Liver (tissue), 9 donors: Measurements from ENCODE around the gene LRRFIP2. TPM values are rescaled to one million over a fixed set of nuclear protein-coding genes. Genes with fewer than 3 reads are reported as not detected.

Experiments used
- DNase-seq: peaks from one replicate; pipeline ENCODE4 v3.0.0-alpha.2; 2017; ENCODE audit warnings: low spot score
- H3K27ac ChIP-seq, 2 donors: one replicate each; pipeline ENCODE4 v1.7.0; 2013; ENCODE audit warnings: inconsistent platforms in 2 of 2, low read length in 2 of 2, control low read depth in 1 of 2, low read depth in 1 of 2, mild to moderate bottlenecking in 1 of 2
- H3K27me3 ChIP-seq, 4 donors: one replicate each; pipeline versions ENCODE4 v1.6.1 to v1.7.0; 2013; ENCODE audit warnings: low read length in 3 of 4, inconsistent platforms in 1 of 4, mild to moderate bottlenecking in 1 of 4, moderate library complexity in 1 of 4; ENCODE audit not compliant: control insufficient read depth in 4 of 4, insufficient read depth in 4 of 4
- H3K36me3 ChIP-seq, 4 donors: one replicate each; pipeline versions ENCODE4 v1.6.1 to v1.7.0; 2013; ENCODE audit warnings: low read length in 3 of 4, mild to moderate bottlenecking in 3 of 4, low read depth in 1 of 4, moderate library complexity in 1 of 4; ENCODE audit not compliant: control insufficient read depth in 4 of 4, insufficient read depth in 3 of 4
- H3K4me1 ChIP-seq, 4 donors: one replicate each; pipeline versions ENCODE4 v1.6.1 to v1.7.0; 2013; ENCODE audit warnings: low read length in 3 of 4, mild to moderate bottlenecking in 3 of 4, moderate library complexity in 1 of 4; ENCODE audit not compliant: control insufficient read depth in 4 of 4, insufficient read depth in 4 of 4
- H3K4me3 ChIP-seq, 3 donors: one replicate each; pipeline versions ENCODE4 v1.6.1 to v1.7.0; 2013; ENCODE audit warnings: low read length in 3 of 3, control low read depth in 1 of 3, low read depth in 1 of 3, mild to moderate bottlenecking in 1 of 3
- H3K9ac ChIP-seq, 2 donors: one replicate each; pipeline ENCODE4 v1.7.0; 2013; ENCODE audit warnings: low read length in 2 of 2, mild to moderate bottlenecking in 2 of 2, moderate library complexity in 2 of 2, control low read depth in 1 of 2, low read depth in 1 of 2
- H3K9me3 ChIP-seq, 4 donors: one replicate each; pipeline versions ENCODE4 v1.6.1 to v1.7.0; 2013; ENCODE audit warnings: low read length in 3 of 4; ENCODE audit not compliant: control insufficient read depth in 4 of 4
- EGR1 ChIP-seq, 2 donors: IDR thresholded peaks; 2 replicates each; pipeline ENCODE4 v1.6.1; 2016 to 2018; ENCODE audit warnings: antibody characterized with exemption in 2 of 2, low read depth in 2 of 2
- FOXA1 ChIP-seq: IDR thresholded peaks from 2 replicates; pipeline ENCODE4 v1.6.1; 2016; ENCODE audit warnings: antibody characterized with exemption
- FOXA2 ChIP-seq: IDR thresholded peaks from 2 replicates; pipeline ENCODE4 v1.6.1; 2016; ENCODE audit warnings: antibody characterized with exemption
- GABPA ChIP-seq, 2 donors: IDR thresholded peaks in 1 of 2; conservative IDR thresholded peaks in 1 of 2; 2 replicates each; pipeline ENCODE4 v1.6.1; 2016; ENCODE audit warnings: antibody characterized with exemption in 2 of 2, mild to moderate bottlenecking in 1 of 2, moderate library complexity in 1 of 2
- HNF4A ChIP-seq, 2 donors: conservative IDR thresholded peaks; 2 replicates each; pipeline ENCODE4 v1.6.1; 2016; ENCODE audit warnings: antibody characterized with exemption in 2 of 2, mild to moderate bottlenecking in 2 of 2
- RXRA ChIP-seq, 2 donors: IDR thresholded peaks; 2 replicates each; pipeline ENCODE4 v1.6.1; 2017 to 2018; ENCODE audit warnings: antibody characterized with exemption in 2 of 2, mild to moderate bottlenecking in 1 of 2
- SP1 ChIP-seq: IDR thresholded peaks from 2 replicates; pipeline ENCODE4 v1.6.1; 2018; ENCODE audit warnings: antibody characterized with exemption, mild to moderate bottlenecking
- TAF1 ChIP-seq: conservative IDR thresholded peaks from 2 replicates; pipeline ENCODE4 v1.6.1; 2016; ENCODE audit warnings: antibody characterized with exemption, mild to moderate bottlenecking
- YY1 ChIP-seq: IDR thresholded peaks from 2 replicates; pipeline ENCODE4 v1.6.1; 2016; ENCODE audit warnings: antibody characterized with exemption, mild to moderate bottlenecking
- WGBS: extraction: QIAGEN DNeasy Blood & Tissue Kit; methylation state at CpG from one replicate; pipeline ENCODE4 v1.1.7; 2013; 5-methylcytosine and 5-hydroxymethylcytosine counted together
- polyA plus RNA-seq, 2 donors: library from polyadenylated mRNA; stranded (reverse) in 1 of 2; unstranded in 1 of 2; fragments of 200-250 nt in 1 of 2; fragments of >200 nt in 1 of 2; fragmentation: Nextera tagmentation in 1 of 2; extraction: Ambion mirVana in 1 of 2; gene quantifications; one replicate each; pipeline versions ENCODE4 v1.2.1 to v1.2.3, GENCODE V29; 2013 to 2015
- total RNA-seq, 2 donors: library from RNA; depleted of rRNA; stranded (reverse); fragments of >200 nt; gene quantifications; one replicate each; pipeline ENCODE4 v1.2.3, GENCODE V29; 2014
- TF ChIP-seq, protein P1 (sequence below): IDR thresholded peaks from 2 replicates; pipeline ENCODE4 v1.6.1; 2016; ENCODE audit warnings: antibody characterized with exemption
- TF ChIP-seq, protein P2 (sequence below): IDR thresholded peaks from 2 replicates; pipeline ENCODE4 v1.6.1; 2016; ENCODE audit warnings: antibody characterized with exemption, mild to moderate bottlenecking
- TF ChIP-seq, protein P3 (sequence below): IDR thresholded peaks from 2 replicates; pipeline ENCODE4 v1.6.1; 2016; ENCODE audit warnings: antibody characterized with exemption
- donor health status: healthy.
- donor health status: healthy.
- donor health status: healthy.
- donor health status: healthy.
- donor health status: healthy.

LRRFIP2 gene
- total and polyA plus RNA-seq, 4 donors, result 22.6 to 56.9 (median 39.8) TPM

DNA sequence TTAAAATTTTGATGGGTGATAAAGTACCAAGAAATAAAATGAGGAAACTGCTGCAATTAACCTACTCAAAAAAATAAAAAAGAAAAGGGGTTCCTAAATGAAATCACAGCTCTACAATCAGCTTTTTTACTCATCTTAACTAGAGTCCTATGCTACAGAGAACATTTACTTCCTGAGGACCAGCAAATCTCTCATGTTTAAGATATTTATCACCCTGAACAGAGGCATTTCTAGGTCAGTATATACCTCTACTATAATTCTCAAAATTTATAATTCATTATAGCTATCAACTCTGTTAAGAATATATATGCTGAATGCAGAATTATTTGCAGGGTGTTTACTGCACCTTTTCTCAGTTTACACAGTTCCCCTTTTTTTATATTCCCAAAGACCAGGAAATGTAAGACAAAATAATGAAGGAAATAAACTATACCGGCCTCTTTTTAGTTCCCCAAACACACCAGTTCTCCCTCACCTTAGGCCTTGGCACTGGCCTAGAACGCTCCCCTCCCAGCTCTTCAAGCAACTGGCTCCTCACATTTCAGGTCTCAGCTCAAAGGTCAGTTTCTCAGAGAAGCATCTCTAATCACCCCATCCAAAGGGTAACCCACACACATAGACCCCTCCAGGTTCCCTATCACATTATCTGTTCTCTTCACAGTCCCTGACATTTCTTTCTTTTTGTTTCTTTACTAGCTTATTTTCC lies 71.1 kb downstream of the LRRFIP2 start:
- Histone ChIP-seq H3K27ac (no peak overlapping the region), H3K36me3 (peaks cover 0 to 4% (median under 1%) of the 10 kb centered on the region in 4 donors), H3K27me3 (no peaks in the 10 kb centered on the region), H3K9me3 (no peaks in the 10 kb centered on the region), H3K4me1 (peaks cover 0 to 7% (median under 1%) of the 10 kb centered on the region in 4 donors), H3K4me3 (no peak overlapping the region), H3K9ac (no peak overlapping the region)
- 54% methylated on average over 2 of the region's 2 CpGs for WGBS
- TF ChIP-seq RXRA (IDR thresholded peaks at IDR 0.05) (no peak), TAF1 (no peak), HNF4A (conservative IDR thresholded peaks at IDR 0.05) (no peak), FOXA1 (no peak), EGR1 (IDR thresholded peaks at IDR 0.05; ENCODE audit: low read depth in 2 of 2) (no peak), YY1 (no peak), SP1 (no peak), FOXA2 (no peak)
- TF ChIP-seq, protein P1, sequence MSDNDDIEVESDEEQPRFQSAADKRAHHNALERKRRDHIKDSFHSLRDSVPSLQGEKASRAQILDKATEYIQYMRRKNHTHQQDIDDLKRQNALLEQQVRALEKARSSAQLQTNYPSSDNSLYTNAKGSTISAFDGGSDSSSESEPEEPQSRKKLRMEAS, result no peak
- TF ChIP-seq, protein P2, sequence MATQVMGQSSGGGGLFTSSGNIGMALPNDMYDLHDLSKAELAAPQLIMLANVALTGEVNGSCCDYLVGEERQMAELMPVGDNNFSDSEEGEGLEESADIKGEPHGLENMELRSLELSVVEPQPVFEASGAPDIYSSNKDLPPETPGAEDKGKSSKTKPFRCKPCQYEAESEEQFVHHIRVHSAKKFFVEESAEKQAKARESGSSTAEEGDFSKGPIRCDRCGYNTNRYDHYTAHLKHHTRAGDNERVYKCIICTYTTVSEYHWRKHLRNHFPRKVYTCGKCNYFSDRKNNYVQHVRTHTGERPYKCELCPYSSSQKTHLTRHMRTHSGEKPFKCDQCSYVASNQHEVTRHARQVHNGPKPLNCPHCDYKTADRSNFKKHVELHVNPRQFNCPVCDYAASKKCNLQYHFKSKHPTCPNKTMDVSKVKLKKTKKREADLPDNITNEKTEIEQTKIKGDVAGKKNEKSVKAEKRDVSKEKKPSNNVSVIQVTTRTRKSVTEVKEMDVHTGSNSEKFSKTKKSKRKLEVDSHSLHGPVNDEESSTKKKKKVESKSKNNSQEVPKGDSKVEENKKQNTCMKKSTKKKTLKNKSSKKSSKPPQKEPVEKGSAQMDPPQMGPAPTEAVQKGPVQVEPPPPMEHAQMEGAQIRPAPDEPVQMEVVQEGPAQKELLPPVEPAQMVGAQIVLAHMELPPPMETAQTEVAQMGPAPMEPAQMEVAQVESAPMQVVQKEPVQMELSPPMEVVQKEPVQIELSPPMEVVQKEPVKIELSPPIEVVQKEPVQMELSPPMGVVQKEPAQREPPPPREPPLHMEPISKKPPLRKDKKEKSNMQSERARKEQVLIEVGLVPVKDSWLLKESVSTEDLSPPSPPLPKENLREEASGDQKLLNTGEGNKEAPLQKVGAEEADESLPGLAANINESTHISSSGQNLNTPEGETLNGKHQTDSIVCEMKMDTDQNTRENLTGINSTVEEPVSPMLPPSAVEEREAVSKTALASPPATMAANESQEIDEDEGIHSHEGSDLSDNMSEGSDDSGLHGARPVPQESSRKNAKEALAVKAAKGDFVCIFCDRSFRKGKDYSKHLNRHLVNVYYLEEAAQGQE, result no peak
- no peak for DNase-seq

DNA sequence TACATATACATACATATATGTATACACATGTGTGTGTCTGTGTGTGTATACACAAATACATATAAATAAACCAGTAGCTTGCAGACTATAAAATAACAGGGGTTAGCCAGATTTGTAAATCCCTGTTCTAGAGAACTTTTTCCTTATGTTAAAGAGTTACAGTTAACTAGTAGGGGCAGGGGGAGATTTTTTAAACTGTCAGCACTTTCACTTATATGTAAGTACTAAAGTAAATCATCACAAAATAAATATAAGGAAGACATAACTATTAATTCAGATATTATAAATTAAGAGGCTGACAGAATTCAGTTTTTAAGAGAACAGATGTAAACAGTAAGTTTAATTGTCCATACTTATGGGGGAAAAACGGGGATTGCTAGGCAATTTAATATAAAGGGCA lies 74.0 kb downstream of the LRRFIP2 start:
- WGBS, result 86% methylated on average over 1 of the region's 1 CpG
- DNase-seq, result no peak
- H3K36me3 ChIP-seq, result no peaks in the 10 kb centered on the region
- TF ChIP-seq EGR1 (IDR thresholded peaks at IDR 0.05; ENCODE audit: low read depth in 2 of 2) (no peak), GABPA (IDR thresholded peaks at IDR 0.05 in 1 of 2, conservative IDR thresholded peaks at IDR 0.05 in 1 of 2) (no peak), SP1 (no peak)
- H3K4me3 ChIP-seq, result no peak overlapping the region
- no peak overlapping the region for H3K9ac ChIP-seq
- H3K4me1 ChIP-seq, result peaks cover 4 to 11% (median 6%) of the 10 kb centered on the region in 4 donors
- H3K27me3 ChIP-seq, result no peaks in the 10 kb centered on the region
- H3K9me3 ChIP-seq, result no peaks in the 10 kb centered on the region
- no peak overlapping the region for H3K27ac ChIP-seq

DNA sequence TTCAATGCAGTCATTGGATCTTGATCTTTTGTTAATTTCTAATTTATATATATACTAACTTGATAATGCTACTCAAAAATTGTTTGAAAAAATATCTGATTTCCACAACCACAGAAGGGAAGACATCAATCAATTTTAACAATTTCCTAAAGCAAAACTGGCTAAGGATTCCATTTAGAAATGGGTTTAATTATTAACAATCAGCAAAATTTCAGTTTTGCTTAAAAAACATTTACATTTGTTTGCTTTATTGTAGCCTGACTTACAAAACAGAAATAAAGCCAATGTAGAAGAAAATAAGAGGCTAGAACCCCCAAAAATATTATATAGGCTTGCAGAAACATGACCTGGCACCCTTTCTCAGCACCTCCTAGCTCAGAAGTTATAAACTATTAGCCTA lies 74.9 kb downstream of the LRRFIP2 start:
- no peaks in the 10 kb centered on the region for H3K9me3 ChIP-seq
- H3K4me3 ChIP-seq, result no peak overlapping the region
- no peaks in the 10 kb centered on the region for H3K27me3 ChIP-seq
- TF ChIP-seq, protein P1, result no peak
- TF ChIP-seq, protein P3, sequence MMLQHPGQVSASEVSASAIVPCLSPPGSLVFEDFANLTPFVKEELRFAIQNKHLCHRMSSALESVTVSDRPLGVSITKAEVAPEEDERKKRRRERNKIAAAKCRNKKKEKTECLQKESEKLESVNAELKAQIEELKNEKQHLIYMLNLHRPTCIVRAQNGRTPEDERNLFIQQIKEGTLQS, result no peak
- no peak for TF ChIP-seq FOXA2
- TF ChIP-seq RXRA (IDR thresholded peaks at IDR 0.05), result no peak
- H3K27ac ChIP-seq, result no peak overlapping the region
- peaks cover 4 to 11% (median 6%) of the 10 kb centered on the region in 4 donors for H3K4me1 ChIP-seq
- DNase-seq, result no peak
- H3K9ac ChIP-seq, result no peak overlapping the region
- peaks cover 0 to 3% (median 0%) of the 10 kb centered on the region in 4 donors for H3K36me3 ChIP-seq
